Activated CD4-positive, alpha-beta T cell treated with anti-CD3 and anti-CD28 coated beads, Interleukin-2, Interleukin-4, amounts not matched to agents 100 ng/mL and 50 ng/mL, durations not matched to agents 16 hours and 8 hours (primary cell): Measurements from ENCODE around the gene DPF3.
"Not testable (repeated sequence)": the region's sequence is repeated elsewhere in the genome, so short reads cannot be mapped to it uniquely, and the experiment has no call there.

ENCODE experiments used
- DNase-seq: peaks from one replicate; pipeline ENCODE4 v3.0.0-alpha.2; 2020; ENCODE audit warnings: low spot score

The DPF3 gene

DNA sequence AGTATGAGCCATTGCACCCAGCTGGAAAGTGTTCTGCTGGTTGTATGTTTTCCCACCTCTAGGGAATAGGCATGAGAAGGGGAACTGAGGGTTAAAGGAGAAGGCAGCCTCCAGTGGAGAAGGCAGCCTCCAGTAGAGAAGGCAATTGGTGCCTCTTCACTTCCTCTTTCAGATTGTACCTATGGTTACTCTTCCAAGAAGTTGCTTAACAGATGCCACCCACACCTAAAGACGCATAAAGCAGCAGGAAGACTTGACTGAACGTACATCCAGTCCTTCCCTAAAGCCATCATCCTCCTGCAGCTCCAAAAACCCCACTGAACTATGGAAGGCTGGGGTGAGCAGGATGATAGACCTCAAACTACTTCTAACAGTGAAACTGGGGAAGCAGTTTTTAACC, 13.1 kb downstream of the DPF3 start:
- DNase-seq = no peak

DNA sequence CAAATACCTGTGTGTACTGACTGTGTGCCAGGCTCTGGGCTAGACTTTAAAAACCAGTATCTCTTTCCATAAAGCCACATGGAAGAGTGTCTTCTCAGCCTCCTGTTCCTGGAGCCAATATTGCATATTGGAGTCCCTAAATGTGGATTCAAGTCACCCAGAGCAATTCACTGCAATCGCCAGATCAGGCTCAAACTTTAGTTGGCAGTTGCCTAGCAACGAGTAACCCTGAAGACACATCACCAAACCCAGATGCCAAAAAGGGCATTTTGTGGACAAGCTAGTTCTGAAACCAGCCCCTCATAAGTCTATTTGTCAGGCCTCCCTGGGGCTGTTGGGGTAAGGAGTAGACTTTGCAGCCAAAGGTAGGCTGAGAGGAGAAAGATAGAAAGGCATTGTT, 13.7 kb downstream of the DPF3 start:
- DNase-seq = no peak

DNA sequence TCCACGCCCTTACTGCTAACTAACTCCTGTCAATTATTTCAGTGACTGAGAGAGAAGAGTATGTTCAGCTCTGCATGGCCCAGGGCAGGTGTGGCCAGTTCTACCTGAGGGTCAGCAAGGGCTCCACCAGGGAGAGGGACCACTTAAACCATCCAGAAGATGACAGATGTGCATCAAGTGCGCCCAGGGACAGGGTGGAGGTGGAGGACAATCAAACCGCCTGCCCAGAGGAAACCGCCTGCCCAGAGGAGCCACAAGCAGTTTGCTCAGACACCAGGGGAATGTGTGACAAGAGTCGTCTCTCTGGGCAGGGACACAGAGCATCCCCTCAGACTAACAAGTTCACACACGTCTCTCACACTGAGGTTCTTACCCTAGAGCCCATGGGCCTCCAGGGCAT, 14.5 kb downstream of the DPF3 start:
- no peak for DNase-seq

DNA sequence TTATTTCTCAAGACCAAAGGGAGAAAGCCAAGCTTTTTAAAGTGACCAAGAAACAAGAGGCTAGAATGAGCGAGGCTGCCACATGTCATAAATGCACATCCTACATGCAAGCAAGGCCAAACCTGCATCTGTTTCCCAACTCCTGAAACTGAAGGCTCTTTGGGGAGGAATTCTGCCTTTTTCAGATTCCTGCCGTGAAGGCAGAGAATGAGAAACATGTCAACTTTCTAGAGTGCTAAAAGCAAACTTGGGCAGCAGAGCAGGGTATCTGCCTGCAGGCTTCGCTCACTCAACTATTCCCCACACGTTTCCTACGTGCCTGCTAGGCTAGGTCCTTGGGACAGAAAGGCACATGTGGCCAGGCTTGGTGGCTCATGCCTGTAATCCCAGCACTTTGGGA, 15.2 kb downstream of the DPF3 start:
- no peak for DNase-seq

DNA sequence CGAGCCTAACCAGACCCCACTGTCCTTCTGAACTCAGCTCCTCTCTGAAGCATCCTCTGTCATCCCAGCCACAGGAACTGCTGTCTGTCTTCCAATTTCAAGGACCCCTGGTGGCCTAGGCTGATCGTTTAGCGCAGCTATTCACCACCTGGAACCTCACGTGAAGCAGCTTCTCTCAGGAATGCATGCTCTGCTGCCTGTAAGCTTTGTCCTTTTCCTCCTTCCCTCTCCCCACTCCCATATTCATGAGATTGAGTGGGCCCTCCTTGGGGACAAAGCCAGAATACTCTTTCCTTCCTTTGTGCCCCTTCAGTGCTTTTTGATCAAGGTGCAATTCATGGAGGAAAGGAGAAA, 17.2 kb downstream of the DPF3 start:
- DNase-seq = no peak

DNA sequence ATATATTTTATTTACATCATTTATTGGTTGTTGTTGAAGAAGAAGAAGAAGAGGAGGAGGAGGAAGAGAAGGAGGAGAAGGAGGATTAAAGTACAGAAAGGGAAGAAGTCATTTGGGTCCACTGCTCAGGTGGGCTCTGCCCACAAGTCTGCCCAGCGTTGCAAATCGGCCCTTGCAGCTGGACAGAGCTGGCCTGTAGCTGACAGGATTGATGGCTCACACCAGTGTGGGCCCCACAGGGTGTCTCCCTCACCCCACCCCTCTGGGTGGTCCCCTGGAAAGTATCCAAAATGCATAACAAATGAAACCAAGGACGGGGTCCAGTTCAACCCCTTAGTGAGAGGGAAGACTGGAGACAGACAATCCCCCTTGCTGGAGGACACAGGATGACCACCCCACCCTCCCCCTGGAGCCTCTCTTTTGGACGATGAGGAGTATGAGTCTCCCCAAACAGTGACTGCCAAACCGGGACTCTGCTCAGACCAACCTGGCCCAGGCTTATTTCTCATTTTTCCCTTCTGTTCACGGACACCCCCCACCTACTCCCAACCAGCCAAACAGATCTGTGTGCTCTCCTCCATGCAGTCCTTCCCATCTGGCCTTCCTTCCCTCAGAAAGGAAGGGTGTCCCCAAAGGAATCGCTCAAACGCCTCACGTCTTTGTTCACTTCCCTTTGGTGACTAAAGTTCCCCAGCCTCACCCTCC, 17.7 kb downstream of the DPF3 start:
- no peak for DNase-seq

DNA sequence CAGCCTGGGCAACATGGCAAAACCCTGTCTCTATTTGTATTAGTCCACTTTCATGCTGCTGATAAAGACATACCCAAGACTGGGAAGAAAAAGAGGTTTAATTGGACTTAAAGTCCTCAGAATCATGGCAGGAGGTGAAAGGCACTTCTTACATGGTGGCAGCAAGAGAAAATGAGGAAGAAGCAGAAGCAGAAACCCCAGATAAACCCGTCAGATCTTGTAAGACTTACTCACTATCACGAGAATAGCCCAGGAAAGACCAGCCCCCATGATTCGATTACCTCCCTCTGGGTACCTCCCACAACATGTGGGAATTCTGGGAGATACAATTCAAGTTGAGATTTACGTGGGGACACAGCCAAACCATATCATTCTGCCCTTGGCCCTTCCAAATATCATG, 23.0 kb downstream of the DPF3 start:
- not testable (repeated sequence) for DNase-seq

DNA sequence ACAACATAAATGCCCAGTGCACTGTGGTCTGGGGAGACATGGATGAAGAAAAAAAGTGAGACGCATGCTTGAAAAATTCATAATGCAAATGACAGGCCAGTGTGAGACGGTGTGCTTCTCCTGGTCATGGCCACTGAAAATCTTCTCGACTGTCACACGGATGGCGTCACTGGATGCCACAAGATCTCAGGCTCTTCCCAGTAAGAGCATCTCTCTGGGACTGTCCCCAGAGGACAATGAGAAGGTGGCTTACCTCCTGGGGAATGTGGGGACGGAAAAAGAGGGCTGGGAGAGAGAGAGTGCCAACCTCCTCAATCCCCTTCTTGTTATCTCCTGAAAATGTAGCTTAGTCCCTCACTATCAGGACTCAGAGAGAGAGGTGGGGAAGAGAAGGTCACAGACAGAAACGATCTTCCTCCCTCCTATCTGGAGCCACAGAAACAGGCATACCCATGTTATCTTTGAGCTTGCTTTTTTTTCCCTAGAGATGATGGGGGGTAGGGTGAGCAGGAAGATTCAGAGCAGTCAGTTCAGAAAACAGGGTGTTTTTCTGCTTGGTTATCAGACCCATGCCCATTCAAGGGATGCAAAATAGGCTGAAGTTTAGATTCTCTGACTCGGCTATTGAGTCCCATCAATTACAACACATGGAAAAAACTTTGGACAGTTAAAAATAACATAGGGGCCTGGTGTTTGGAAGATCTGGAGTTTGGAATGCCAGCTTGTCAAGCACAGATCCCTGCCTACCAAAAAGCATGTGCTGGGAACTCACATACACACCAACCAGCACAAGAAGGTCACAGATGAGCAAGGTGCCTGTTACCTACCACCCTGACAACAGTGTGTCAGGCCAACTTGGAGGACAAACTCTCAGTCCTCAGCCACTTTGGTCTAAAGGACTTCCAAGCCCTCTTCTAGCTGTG, 24.2 kb downstream of the DPF3 start:
- no peak for DNase-seq

DNA sequence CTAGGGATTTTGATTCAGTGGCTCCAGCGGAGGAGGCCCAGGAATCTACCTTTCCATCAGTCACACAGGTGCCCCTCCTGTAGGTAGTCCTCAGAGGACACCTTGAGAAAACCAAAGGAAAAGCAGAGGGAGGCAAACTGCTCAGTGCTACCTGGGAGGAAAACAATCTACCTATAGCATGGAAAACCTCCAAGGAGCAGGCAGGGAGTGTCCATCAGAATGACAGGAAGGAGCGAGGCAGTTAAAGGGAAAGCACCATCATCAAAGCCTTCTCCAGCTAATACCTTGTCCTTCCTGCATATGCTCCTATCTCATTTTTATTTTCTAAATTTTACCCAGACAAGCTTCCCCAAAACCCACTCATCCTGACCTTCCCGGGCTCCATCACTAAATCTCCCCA, 25.4 kb downstream of the DPF3 start:
- no peak for DNase-seq

DNA sequence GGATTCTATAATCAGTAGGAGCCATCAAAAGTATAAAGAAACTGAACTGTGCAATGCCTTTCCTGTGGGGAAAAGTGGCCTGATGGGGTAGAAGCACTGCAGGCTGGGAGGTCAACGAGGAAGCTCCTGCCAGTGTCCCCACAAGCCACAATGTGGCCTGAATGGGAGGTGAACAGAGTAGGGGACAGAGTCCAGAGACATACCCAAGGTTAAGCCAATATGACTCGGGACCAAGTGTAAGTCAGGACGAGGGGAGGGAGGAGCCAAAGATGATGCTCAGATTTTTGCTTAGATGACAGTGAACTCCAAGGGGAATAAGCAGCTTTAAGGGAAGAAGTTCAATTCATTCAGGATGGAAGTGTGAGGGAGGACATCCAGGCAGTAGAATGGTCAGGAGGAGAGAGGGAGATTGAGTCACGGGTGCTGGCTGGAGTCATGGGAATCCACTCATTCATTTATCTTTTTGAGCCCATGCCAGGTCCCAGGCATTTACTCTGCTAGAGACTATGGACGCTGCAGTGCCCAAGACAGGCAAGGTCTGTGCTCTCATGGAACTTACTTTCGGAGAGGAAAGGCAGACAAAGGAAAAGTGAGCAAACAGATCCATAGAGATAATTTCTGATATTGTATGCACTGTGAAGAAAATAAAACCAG, 29.1 kb downstream of the DPF3 start:
- DNase-seq = no peak

DNA sequence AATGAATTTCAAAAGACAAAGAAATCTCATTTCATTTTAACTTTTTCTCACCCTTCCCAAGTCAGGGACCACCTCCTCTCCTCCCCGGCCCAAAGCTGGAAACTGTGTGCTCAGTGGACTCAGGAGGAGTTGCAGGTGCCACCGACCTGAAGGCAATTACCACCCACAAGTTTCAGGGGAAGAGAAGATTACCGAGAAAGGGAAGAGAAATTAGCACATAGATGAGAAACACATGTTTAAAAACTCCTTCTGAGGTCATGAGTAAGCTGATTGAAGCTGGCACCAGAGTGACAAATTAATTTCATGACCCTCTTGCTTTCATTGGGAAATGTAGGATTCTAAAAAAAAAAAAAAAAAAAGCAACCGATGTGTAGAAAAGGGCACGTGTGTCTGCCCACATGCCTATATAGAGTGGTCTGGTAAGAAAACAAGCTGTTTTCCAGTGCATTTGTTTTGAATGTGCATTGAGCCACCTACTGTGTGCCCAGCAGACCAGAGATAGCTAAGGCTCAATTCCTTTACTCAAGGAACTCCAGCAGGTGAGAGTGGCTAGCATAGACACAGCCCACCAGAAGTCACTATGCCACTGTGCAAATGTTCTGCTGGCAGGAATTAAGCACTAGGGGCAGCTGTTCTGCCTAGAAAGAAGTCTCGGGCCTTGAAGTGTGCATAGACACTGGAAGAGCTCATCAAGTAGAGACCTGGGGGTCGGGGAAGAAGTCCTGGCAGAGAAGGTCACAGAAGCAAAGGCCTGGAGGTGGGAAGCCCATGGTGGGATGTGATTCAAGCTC, 30.5 kb downstream of the DPF3 start:
- DNase-seq = no peak

DNA sequence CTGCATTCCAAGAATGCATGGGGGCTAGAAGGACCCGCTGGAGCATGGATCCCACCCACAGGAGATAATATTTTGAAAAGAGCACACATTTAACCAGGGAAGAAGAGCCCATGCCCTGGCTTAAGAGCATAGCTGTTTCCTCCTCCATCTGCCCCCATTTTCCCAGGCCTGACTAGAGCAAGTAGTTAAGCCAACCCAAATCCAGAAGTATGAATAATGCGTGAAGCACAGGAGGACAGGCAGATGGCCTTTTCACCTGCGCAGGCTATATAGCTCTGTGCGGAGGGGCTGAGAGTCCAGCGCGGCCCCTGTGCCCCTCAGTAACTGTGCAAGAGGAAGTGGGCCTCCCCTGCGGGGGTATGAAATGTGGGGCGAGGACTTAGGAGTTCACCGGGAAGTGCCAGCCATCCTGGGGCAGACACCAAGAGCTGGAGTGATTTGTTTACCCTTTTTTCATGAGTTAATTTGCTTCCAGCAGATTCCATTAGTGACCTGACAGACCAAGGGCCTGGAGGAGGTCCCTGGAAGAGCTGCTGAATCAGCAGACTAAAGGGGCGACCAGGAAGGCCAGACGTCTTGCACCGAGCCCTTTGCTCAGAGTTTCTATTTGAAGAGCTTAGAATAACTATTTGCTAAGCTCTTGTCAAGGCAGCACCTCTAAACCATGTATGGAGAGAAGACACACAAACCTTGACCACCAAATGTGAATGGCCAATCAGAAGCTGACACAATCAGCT, 37.2 kb downstream of the DPF3 start:
- DNase-seq = no peak

DNA sequence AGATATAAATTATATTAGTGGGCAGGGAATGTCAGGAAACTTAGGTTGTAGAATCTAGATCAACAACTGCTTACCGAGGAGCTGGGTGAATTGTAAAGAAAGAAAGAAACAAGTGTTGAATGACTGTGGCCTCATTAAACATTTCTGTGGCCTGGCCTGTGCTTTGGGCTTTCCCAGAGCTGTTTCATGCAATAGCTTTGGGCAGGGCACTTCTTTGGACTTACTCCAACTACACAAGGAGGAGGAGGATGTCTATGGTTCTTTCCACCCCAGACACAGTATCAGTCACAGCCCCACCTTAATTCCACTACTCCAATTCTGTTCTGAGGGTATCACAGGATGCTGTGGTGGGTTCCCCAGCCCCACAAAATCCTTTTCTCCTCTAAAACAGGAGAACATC, 38.0 kb downstream of the DPF3 start:
- no peak for DNase-seq

DNA sequence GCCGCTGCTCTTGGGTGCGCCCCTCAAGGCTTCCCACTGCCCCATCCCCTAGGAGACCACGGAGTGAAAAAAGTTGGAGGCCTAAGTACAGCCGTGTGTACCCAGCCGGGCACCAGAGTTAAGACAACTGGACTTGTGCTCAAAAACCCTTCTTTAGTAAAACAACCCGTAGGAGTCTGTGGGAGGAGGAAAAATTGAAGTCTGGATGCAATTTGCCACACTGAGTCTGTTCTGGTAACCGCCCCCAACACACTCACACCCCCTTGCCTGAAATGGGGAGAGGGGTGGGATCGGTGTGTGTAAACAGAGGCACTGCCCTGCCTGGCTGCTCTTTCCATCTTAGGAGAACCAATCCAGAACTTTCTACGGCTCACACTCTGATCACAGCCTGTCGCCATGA, 41.7 kb downstream of the DPF3 start:
- DNase-seq = no peak

DNA sequence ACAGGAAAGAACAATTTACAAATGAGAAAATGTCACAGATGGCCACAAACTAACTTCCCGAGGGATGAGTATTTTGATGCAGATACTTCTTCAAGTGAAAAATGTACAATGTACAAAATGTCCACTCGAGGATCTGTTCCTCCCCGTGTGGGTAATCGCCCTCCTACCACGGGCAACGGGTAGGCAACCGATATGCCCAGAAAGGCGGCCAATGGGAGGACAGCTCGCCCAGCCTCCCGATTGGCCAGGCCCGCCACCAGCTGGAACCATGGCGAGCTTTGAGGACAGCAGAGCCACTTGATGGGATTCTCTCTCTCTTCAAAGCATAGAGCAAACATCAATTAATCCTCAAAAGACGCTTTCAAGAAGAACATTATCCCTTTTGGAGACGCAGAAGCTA, 42.3 kb downstream of the DPF3 start:
- no peak for DNase-seq

DNA sequence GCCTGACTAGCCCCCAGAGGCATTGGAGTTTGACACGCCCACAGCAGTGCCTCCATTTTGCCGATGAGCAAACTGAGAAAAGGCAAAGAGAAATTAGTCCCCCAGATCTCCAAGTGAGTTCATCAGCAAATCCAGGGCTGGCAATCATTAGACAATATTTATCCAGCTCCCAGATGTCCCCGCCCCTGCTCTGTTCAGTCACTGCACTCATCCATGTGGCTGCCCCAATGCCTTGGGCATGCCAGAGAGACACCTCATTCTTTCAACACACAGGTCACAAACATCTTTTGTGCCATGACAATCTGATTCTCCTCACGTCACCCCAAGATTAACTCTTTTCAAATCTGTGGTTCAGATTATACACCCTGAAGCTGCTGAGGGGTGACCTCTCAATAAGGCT, 43.5 kb downstream of the DPF3 start:
- no peak for DNase-seq

DNA sequence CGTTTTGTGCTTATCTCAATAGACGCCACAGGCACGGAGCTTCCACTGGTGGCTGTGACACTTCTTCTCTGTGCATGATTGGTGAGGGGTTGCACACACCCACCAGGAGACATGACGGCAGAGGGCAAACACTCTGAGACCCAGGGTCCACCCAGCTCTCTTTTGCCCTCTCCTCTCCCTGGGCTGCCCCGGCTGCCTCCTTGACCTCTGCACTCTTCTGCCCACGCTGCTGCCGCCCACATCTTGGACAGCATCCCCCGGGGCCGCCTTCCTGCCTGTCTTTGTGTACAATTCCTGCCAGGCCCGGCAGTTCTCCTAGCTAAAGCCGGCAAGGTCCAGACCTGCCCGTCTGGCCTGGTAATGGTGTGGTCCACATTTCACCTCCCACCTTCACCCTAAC, 44.7 kb downstream of the DPF3 start:
- no peak for DNase-seq

DNA sequence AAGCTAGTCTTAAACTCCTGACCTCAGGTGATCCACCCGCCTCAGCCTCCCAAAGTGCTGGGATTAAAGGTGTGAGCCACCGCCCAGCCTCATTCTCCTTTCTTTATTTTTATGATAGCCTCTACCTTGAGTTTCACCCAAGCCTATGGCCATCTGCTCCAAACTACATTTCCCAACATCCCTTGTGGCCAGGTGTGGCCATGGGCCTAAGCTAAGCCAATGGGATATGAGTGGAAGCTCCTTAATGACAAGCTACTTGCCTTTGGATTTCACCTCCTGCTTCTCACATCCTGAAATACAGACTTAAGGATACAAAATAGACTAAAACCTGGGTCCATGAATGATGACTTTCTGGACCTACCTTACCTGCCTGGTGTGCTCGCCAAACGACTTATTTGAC, 46.2 kb downstream of the DPF3 start:
- no peak for DNase-seq

DNA sequence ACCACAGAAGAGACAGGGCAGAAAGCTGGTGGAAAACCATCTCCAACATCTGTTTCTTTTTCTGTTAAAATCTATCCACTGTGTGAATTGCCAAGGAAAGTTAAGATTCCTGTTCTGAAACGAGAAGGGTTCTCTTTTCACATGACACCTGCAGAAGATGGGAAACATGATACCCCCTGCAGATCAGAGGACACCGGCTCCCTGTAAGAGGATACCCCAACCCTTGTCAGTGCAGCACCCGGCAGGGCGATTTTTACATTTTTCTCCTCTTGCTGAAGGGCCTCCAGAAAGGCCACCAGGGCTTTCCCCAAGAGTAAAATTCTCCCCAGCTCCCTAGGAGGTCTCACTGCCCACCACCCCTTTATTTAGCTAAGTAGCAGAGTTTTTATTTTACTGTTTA, 48.2 kb downstream of the DPF3 start:
- no peak for DNase-seq

DNA sequence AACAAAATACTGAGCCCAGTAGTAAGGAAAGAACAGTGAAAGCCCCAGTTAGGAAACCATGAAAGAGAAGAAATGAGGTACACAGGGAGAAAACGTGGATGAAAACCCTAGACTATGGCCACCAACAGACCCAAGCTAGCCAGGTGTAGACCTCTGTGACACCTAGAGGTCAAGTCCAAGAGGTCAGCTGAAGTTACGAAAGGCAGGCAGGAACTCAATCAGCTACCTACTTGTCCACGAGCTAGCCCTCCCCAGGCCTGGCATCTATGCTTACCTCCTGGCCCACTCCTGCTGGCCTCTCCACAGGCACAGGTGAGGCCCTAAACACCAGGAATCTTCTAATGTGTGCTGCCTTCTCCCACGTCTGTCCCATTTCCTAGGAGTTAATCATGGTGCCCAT, 48.7 kb downstream of the DPF3 start:
- no peak for DNase-seq

DNA sequence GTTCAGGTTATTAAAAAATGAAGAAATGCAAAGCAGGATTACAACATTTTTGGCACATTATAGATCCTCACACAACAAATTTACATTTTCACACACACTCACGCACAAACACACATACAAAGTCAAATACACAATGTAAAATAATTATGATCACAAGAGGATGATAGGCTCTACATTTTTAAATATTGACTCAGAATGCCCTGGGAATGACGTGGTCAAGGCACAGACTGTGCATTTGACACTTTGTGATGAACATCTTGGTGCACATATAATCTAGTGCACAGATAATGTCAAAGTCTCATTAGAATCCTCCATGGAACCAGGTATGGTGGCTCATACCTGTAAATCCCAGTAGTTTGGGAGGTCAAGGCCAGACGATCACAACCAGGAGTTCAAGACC, 49.4 kb downstream of the DPF3 start:
- DNase-seq = no peak
